ENCODE measurements around the gene ECE1.
"Not testable (repeated sequence)": the region's sequence is repeated elsewhere in the genome, so short reads cannot be mapped to it uniquely, and the experiment has no call there.

ECE1 gene

DNA sequence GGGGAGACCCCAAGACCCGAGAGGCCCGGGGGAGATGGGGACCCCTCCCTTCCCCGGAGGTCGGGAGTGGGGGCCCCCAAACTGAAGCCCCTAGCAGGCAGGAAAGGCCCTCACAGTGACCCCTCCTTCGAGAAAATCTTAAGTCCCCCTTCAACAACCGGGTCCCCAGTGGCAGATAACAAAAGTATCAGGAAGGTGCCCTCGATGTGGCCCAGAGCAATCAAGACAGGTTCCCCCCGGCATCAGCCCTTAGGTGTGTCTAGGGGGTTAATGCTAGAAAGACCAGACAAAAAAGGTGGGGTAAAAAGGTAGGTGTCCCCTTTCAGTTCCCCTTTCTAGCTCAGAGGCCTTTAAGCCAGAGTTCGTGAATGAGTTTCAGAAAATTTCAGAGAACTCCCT, 282 bp upstream of the ECE1 start:
- peak; percentile 46 for DNase-seq

DNA sequence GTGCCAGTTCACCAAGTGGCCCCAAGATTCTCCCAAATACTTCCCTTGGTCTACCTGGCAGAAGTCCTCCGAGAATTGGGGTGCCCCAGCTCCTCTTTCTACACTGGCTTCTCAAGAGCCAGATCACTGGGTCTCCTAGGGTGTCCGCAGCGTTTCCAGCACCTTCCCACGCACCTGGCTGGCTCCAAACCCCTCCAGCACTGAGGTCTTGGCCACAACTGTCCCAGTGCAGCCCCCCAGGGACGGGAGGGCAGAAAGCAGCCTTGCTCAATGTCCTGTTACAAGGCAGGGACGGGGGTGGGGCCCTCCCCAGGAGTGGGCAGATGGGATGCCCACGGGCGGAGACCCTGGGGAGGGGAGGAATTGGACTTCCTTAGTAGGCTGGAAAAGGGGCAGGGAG, 1.1 kb downstream of the ECE1 start:
- DNase-seq, result no peak

DNA sequence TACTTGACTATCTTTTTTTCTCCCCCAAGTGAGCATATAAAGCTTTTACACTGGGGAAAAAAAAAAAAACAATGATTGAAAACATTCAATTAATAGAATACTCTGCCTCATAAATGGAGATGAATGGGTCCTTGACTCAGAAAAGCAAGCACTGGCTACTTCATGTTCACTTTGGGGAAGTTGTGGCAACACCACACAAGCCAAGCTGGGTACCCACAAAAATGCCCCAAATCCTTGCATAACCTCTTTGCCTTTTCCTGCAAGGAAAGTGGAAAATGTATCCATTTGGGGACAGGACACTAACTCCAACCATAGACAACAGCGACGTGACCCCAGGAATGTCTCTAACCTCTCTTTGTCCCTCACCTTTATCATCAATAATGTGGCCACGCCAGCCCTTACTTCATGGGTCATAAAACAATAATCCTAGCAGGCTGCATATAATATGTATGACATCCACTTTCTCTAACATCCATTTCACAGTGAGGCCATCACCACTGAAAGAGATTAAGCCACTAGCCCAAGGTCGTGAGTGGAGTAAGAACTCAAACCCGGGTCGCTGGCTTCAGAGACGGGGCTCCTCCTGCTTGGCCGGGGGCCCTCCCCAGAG, 2.3 kb downstream of the ECE1 start:
- DNase-seq, result no peak

DNA sequence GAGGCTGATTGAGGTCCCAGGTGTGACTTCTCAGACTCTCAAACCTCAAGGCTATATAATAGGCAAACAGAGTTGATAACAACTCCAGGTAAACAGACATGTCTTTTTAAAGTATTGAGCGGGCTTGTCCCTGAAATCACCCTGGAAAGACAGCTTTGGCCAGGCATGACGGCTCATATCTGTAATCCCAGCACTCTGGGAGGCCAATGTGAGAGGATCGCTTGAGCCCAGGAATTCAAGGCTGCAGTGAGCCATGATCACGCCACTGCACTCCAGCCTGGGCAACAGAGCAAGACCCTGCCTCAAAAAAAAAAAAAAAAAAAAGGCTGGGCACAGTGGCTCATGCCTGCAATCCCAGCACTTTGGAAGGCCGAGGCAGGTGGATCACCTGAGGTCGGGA, 4.9 kb downstream of the ECE1 start:
- not testable (repeated sequence) for DNase-seq

DNA sequence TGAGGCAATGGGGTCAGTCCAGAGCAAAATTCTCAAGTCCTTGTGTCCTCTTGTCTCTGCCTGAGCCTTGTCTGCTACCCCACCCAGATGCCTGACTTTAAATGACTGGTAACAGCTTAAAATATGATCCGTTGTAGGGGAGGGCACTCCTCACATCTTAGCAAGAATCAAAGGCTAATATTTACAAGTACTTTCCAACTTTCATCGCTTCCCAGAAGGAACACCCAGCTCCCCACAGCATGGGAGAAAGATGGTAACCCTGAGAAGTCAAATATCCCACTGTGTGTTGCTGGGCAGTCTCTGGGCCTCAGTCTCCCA, 5.2 kb downstream of the ECE1 start:
- no peak for DNase-seq

DNA sequence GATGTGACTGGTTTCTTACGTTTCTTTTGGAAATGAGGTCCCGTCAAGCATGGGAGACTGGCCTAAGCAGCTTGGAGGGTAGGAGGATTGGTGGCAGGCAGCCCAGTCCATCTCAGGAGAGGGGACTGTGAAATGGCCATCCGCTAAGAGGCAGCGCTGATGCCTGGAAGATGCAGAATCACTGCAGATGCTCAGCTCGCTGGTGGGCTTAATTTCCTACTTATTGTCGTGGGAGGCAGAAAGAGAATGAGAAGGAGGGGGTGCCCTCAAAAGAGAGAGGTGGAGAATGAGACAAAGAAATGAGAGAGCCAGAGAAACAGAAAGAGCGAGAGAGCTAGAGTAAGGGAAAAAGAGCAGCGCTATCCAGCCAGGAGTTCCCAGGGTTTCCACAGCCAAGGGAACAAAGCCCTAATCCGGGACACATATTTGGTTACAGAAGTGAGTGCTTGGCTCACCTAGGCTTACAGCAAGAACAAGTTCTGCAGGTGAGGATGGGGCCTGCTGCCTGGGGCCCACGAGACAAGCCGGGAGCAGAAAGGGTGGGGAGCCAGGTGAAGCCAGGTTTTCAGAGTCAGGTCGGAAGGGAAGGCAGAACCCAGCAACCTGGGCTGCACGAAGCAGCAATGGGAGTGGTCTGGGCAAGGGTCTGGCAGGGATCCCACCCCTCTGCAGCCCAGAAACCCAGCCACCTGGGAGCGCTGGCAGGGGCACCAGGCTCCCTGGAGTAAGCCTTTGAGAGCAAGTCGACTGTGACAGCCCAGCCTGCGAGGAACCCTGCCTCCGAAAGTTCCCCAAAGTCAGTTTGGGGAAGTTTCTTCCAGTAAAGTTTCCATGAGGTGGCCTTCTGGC, 5.8 kb downstream of the ECE1 start:
- no peak for DNase-seq

DNA sequence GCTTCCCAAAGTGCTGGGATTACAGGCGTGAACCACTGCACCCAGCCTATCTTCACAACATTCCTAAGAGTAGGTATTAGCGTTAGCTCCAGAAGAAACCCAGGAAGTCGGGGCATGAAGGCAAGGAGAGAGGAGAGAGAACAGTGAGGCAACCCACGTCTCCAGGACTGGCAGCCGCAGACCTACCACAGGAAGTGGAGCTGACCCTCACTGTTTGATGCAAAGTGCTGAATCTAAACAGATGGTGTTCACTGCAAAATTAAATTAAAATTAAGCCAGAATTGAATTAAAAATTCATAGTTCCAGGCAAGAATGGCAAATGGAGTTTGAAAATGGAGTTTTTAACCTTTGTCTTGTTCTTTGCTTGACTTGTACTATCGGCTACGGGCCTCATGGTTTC, 6.7 kb downstream of the ECE1 start:
- no peak for DNase-seq

DNA sequence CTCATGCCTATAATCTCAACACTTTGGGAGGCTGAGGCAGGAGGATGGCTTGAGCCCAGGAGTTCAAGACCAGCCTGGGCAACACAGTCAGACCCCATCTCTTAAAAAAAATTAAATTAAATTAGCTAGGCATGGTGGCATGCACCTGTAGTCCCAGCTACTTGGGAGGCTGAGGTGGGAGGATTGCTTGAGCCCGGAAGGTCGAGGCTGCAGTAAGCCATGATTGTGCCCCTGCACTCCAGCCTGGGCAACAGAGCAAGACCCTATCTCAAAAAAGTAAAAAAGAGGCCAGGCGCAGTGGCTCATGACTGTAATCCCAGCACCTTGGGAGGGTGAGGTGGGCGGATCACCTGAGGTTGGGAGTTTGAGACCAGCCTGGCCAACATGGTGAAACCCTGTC, 8.2 kb downstream of the ECE1 start:
- not testable (repeated sequence) for DNase-seq

DNA sequence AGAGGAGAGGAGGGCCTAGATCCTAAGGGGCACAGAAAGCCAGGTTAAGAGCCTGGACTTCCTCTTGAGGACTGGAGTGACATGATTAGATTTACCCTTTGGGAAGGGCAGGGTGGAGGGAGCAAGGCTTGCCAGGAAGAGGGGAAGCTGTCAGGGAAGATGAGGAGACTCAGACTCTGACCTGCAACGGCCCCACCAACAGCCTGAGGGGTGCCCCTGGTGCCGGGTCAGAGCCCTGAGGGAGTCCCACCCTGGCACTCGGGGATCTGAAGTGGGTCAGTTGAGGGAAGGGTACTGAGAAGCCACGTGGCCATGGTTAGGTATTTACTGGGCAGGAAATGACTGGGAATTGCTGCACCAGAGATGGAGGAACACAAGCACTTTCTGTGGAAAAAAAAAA, 9.8 kb downstream of the ECE1 start:
- no peak for DNase-seq

DNA sequence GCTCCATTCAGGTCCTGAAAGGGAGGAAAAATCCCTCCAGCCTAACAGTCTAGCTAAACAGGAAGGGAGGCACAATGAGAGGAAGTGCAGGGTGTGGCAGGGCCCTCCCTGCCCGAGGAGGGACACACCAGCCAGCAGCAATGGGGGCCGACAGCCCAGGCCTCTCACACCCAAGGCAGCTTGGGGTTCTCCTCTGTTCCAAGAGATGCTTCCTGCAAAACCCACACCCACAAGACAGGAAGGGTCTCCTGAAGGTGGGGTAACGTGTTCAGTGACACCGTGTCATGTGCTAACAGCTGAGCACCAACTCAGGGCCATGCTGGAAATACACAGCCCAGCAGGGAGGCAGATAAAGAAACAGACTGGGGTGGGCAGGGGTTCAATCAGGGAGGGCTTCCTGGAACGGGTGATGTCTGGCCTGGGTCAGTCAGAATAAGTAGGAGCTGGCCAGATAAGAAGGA, 10.2 kb downstream of the ECE1 start:
- peak; percentile 27 for DNase-seq

DNA sequence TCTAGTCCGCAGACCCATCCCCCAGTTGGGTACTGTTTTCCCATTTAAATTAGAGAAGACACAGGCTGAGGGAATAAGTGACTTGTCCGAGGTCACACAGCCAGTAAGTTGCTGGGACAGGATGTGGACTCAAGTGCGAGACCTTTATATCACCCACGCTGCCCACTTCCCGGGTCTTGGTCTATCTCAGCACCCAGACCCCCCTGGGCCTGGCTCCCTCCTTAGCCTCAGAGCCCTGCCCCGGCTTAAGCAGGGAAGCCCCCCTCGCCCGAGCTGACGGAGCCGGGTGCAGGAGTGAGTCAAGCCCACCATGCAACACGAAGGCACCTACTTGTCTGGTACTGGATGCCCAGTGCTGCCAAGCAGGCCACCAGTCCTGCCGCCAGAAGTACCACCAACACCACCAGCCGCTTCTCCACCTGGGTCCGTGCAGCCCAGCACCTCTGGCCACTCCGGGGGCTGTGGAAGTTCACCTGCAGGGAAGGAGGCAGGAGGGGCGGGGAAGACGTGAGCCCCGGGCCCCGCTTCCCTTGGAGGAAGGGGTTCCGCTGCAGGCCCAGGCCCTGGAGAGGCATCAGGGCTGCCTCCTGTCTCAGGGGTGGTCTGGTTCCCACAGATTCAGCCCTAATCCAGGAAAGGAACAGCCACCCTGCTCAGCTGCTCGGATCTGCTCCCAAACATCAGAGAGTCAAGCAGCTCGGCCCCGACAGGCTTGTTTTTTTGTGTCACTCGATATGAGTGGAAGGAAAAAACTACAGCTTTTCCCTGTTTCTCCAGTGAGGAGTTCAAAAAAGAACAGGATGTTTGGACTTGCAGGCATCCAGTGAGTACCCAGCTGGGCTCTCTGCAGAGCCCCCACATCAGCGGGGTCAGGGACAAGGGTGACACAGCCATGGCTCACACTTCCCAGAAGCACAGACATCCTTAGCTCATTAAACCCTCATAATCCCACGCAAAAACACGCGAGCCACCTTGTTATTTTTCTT, 11.1 kb downstream of the ECE1 start:
- peak; percentile 30 for DNase-seq

DNA sequence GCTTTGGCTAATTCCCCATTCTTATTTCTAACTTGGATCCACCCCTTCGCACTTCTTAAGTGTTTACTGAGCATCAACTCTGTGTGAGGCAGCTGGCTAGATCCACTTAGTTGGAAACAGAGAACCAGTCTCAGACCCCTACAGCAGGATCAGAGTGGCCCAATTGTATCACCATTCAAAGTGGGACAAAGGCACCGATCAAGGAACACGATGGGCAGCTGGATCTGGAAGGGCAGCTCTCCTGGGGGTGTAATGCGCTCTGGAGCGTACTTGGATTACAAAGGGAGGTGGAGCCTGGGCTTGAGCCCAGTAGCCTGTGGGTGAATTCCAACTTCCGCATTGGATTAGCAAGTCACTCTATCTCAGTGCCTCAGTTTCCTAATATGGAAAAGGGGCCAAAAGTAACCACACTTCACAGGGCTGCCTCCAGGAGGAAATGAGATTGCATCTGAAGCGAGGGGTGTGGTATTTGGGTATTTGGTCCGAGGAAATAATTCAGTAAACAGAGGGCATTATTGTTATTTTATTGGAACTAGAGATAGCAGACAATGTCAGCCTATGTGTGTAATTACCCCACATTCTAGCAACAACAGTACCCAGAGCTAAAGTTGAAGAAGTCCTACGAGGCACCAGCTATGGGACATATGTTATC, 11.9 kb downstream of the ECE1 start:
- DNase-seq, result no peak

DNA sequence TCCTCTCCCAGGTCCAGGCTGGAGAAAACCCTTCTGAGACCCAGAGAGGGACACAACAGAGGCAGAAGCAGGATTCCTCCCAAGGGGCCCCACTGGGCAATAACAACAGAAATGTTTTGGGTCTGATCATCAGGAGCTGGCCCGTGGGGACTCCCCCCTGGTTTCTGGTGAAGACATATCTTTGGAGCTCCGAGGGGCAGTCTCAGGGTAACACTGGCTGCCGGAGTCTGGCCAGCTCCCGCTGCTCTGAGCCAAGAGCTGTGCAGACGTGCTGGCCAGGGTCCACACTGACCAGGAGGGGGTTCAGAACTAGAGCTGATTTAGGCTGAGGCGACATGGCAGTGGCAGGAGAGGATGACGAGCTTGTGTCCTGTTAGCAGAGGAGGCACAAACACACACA, 13.1 kb downstream of the ECE1 start:
- no peak for DNase-seq

DNA sequence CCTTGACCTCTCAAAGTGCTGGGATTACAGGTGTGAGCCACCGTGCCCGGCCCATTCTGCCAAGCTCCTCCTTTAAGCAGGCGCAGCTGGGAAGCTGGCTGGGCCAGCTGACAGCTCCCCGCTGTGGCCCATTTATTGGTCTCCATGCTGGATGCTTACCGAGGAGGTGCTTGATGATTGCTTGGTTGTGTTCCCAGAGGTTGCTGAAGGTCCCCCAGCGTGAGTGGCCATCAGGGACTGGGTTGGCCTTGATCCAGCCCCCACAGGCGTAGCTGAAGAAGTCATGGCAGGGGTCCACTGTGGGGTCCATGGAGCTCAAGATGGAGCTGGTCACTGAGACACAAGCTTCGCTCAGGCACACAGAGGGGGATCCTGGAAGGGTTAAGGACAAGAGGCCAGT, 17.7 kb downstream of the ECE1 start:
- no peak for DNase-seq

DNA sequence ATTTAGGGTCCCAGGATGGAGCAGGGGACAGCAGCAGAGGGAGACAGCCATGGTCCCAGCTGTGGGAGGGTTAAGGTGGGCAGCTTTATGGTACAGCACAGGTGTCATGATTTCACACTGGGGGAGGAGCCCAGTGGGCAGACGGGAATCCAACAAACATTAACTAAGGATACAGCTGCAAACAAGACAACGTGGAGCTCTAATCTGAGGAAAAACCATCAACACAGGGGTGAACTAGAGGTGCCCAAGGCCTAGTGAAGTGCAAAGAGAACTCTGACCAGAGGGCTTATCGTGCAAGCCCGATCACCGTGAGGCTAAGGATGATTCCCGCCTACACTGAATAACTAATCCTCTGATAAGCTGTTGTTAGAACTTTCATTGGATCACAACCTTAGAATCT, 18.7 kb downstream of the ECE1 start:
- no peak for DNase-seq

DNA sequence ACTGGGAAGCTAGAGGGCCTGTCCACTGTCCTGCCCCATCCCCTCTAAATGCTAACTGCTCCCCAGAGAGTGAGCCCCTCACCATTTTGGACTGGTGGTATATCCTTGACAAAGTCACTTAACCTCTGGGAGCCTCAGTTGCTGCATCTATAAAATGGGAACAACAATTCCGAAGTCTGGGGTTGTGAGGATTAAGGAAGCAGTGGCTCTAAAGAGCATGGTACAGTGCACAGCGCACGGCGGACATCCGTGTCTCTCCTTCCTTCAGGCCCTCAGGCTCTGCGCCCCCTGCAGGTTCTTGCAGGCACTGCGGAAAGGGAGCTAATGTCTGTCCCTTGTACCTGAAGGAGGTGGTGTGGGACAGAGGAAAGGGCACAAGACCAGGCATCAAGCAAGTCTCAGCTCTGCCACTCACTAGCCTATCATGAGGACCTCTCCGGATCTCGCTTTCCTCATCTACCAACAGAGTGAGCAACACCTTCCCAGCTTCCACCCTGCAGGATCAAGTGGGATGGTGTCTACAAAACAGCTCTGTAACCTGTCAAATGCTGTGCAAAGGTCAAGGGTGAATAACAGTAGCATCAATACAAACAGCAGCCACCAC, 20.1 kb downstream of the ECE1 start:
- peak; percentile 86 for DNase-seq

DNA sequence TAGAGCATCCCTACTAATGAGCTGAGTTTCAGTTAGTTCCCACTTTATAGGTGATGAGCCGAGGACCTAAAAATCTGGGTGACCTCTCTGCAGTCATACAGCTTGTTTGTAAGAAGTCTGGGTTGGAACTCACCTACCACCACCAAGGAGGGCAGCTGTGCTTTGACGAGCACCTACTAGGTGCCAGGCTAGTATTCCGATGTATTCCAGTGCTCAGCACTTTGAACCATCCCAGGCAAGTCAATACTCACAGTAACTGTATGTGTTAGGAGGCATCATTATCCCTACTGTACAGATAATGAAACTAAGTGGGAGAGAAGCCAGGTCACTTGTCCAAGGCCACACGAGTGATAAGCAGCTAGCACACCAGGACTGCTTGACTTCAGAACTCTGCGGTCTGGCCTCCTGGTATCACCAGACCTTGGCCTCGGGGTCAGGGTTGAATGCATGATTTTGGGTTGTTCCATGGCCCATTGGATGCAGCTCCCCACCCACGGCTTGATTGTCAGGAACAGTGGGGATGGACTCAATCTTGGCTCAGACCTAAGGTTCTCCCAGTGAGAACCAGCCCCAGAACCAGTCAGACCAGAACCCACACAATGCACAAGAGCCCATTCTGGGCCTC, 20.7 kb downstream of the ECE1 start:
- DNase-seq, result no peak

DNA sequence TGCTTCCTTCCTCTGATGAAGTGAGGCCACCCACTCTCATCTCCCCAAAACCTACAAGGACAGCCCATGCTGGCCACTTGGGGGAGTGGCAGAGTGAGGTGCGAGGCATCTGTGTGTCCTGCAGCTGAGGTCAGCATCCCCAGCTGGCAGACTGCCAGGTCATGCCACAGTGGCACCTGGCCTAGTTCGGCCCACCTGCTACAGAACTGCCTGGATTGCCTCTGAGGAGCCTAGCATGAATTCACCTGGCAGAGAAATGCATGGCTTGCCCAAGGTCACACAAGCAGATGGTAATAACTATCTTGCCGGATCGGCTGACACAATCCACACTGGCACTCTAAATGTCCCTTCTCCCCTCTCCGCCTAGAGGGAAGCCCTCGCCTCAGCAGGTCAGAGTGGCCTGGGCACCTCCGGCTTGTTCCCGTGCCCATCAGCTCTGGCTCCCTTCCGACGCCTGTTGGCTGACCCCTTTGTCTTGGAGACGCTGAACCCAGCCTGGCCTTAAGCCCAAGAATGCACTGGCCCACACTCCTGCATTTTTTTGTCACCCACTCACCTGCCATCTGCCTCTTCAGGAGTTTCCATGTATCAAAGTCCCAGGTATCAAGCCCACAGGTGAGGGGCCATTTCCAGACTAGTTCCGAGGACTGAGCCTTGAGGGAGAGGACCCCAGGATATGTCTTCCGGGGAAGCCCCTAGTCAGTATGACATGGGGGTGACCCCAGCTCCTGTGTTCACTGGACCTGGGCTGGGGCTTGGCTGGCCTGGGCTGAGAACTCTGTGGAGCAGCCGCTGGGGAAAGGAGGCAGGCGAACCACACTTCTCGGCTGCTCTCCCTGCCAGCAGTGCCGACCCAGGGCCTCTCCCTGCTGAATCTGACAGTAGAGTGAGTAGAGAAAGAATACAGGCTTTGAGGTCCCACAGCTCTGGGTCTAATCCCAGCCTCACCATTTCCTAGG, 21.7 kb downstream of the ECE1 start:
- DNase-seq, result no peak

DNA sequence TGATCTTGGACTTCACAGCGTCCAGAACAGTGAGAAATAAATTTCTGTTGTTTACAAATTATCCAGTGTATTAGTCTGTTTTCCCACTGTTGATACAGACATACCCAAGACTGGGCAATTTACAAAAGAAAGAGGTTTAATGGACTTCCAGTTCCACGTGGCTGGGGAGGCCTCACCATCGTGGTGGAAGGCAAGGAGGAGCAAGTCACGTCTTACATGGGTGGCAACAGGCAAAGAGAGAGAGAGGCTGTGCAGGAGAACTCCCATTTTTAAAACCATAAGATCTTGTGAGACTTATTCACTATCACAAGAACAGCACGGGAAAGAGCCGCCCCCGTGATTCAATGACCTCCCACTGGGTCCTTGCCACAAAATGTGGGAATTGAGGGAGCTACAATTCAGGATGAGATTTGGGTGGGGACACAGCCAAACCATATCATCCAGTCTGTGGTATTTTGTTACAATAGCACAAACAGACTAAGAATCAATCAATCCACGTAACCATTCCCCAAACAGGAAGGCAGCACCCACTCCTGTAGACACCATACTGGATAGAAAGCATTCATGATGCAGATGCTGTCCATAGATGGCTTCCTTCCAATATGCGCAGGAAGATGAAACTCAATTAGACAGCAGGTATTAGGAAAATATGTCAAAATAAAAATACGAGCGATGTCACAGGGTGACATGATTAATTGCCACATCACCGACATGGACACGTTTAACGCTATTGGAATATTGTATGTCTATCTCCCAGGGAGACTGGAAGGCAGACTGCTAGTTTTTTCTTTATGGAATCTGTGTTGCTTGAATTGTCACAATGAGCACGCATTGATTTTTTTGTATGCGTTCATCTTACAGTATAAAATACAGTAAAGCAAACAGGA, 22.8 kb downstream of the ECE1 start:
- DNase-seq, result no peak

All from CD4-positive, alpha-beta T cell treated with Interleukin-10 for 1 hour (primary cell).